ENCODE data around the gene CD40. TPM values are rescaled to one million over a fixed set of nuclear protein-coding genes. Genes with fewer than 3 reads are reported as not detected.

CD40 gene
- total RNA-seq, 2 experiments from 2014 or later: 34.7 to 64.2 TPM

- Histone ChIP-seq H3K4me3 (ENCODE audit: low read depth, low read length, poor library complexity, severe bottlenecking) (no peak overlapping the region), H3K9me2 (ENCODE audit: insufficient read depth, low read length) (no peaks in the 10 kb centered on the region), H3K9me3 (ENCODE audit: low read length) (no peaks in the 10 kb centered on the region), H4K20me1 (ENCODE audit: insufficient read depth, low read length) (0 out of 2 replicates have a peak, but pooled peaks cover 3% of the 10 kb centered on the region), H2AFZ (ENCODE audit: low read length) (no peak overlapping the region), H3K79me2 (ENCODE audit: insufficient read depth, low read depth, low read length) (no peaks in the 10 kb centered on the region), H3K4me1 (ENCODE audit: insufficient read depth, low read length, poor library complexity, severe bottlenecking) (no peaks in the 10 kb centered on the region), H3K36me3 (ENCODE audit: insufficient read depth, low read length) (peaks cover 28% of the 10 kb centered on the region), H3K27ac (ENCODE audit: low read depth, low read length, poor library complexity, severe bottlenecking) (no peak overlapping the region), H3K4me2 (ENCODE audit: low read length) (no peak overlapping the region)
- intact Hi-C loops (cut with micrococcal nuclease; ENCODE audit: unreplicated experiment): loop anchor here (5.0 kb wide), 2 partner anchors 109 to 551 kb away; no protein-coding TSS in a partner anchor
- no peak for DNase-seq (ENCODE audit: low spot score)
- TF ChIP-seq CTCF (conservative IDR thresholded peaks at IDR 0.05; ENCODE audit: low read length) (no peak), EZH2phosphoT487 (IDR thresholded peaks at IDR 0.05; ENCODE audit: borderline replicate concordance, low read depth, low read length) (no peak)
- no TSS peak for BruUV-seq (replicated peaks)
- CTCF ChIA-PET (ENCODE audit: unreplicated experiment): no interaction called here
- POLR2A ChIA-PET: no interaction called here
These were observed 13.3 kb downstream of the CD40 start for GRCh38 chr20:46131396-46131795.

- H3K4me1 ChIP-seq (ENCODE audit: insufficient read depth, low read length, poor library complexity, severe bottlenecking): no peaks in the 10 kb centered on the region
- peaks cover 18% of the 10 kb centered on the region for H3K36me3 ChIP-seq (ENCODE audit: insufficient read depth, low read length)
- no peak overlapping the region for H2AFZ ChIP-seq (ENCODE audit: low read length)
- ChIA-PET POLR2A (no interaction called here), CTCF (ENCODE audit: unreplicated experiment) (no interaction called here)
- intact Hi-C loops (cut with micrococcal nuclease; ENCODE audit: unreplicated experiment): loop anchor here (1.0 to 5.0 kb wide), 3 partner anchors 110 to 550 kb away; no protein-coding TSS in a partner anchor
- H4K20me1 ChIP-seq (ENCODE audit: insufficient read depth, low read length): peaks cover 3% of the 10 kb centered on the region; the same call in 1 of the 2 replicates
- DNase-seq (ENCODE audit: low spot score): peak; percentile 74
- no peaks in the 10 kb centered on the region for H3K79me2 ChIP-seq (ENCODE audit: insufficient read depth, low read depth, low read length)
- H3K4me2 ChIP-seq (ENCODE audit: low read length): no peak overlapping the region
- TF ChIP-seq CTCF (conservative IDR thresholded peaks at IDR 0.05; ENCODE audit: low read length) (peak; percentile 88), EZH2phosphoT487 (IDR thresholded peaks at IDR 0.05; ENCODE audit: borderline replicate concordance, low read depth, low read length) (no peak)
- no peak overlapping the region for H3K27ac ChIP-seq (ENCODE audit: low read depth, low read length, poor library complexity, severe bottlenecking)
- H3K4me3 ChIP-seq (ENCODE audit: low read depth, low read length, poor library complexity, severe bottlenecking): no peak overlapping the region
- no TSS peak for BruUV-seq (replicated peaks)
- H3K9me2 ChIP-seq (ENCODE audit: insufficient read depth, low read length): no peaks in the 10 kb centered on the region
- H3K9me3 ChIP-seq (ENCODE audit: low read length): no peaks in the 10 kb centered on the region
These were observed 14.6 kb downstream of the CD40 start for GRCh38 chr20:46132705-46133120.

GRCh38 chr20:46133886-46134654 lies 16.0 kb downstream of the CD40 start:
- no peak overlapping the region for H3K27ac ChIP-seq (ENCODE audit: low read depth, low read length, poor library complexity, severe bottlenecking)
- no peaks in the 10 kb centered on the region for H3K9me3 ChIP-seq (ENCODE audit: low read length)
- peaks cover 3% of the 10 kb centered on the region; the same call in 1 of the 2 replicates for H4K20me1 ChIP-seq (ENCODE audit: insufficient read depth, low read length)
- H3K79me2 ChIP-seq (ENCODE audit: insufficient read depth, low read depth, low read length): no peaks in the 10 kb centered on the region
- no peaks in the 10 kb centered on the region for H3K4me1 ChIP-seq (ENCODE audit: insufficient read depth, low read length, poor library complexity, severe bottlenecking)
- H3K4me2 ChIP-seq (ENCODE audit: low read length): no peak overlapping the region
- intact Hi-C loops (cut with micrococcal nuclease; ENCODE audit: unreplicated experiment): loop anchor here (5.0 kb wide), 2 partner anchors 112 to 548 kb away; no protein-coding TSS in a partner anchor
- no peaks in the 10 kb centered on the region for H3K9me2 ChIP-seq (ENCODE audit: insufficient read depth, low read length)
- H2AFZ ChIP-seq (ENCODE audit: low read length): no peak overlapping the region
- BruUV-seq (replicated peaks): no TSS peak
- 0 out of 2 replicates have a peak, but pooled peaks cover 4% of the 10 kb centered on the region for H3K36me3 ChIP-seq (ENCODE audit: insufficient read depth, low read length)
- no peak for TF ChIP-seq EZH2phosphoT487 (IDR thresholded peaks at IDR 0.05; ENCODE audit: borderline replicate concordance, low read depth, low read length)
- no peak for TF ChIP-seq CTCF (conservative IDR thresholded peaks at IDR 0.05; ENCODE audit: low read length)
- POLR2A ChIA-PET: no interaction called here
- no peak for DNase-seq (ENCODE audit: low spot score)
- no peak overlapping the region for H3K4me3 ChIP-seq (ENCODE audit: low read depth, low read length, poor library complexity, severe bottlenecking)
- CTCF ChIA-PET (ENCODE audit: unreplicated experiment): no interaction called here
